Measurements from ENCODE around the gene USP40. TPM values are rescaled to one million over a fixed set of nuclear protein-coding genes. Genes with fewer than 3 reads are reported as not detected.

Gene USP40
- polyA plus RNA-seq, 1 donor (not counting 4 experiments of a cell fraction or from before 2014, with no cell fraction given) = 37.3 TPM

GRCh38 chr2:233430651-233431050 lies 135.9 kb downstream of the USP40 start:
- TF ChIP-seq CTCF (optimal IDR thresholded peaks at IDR 0.05 in 1 of 3, IDR thresholded peaks at IDR 0.05 in 1 of 3, conservative IDR thresholded peaks at IDR 0.05 in 1 of 3; ENCODE audit: extremely low read depth in 1 of 3, insufficient read depth in 2 of 3, low read length in 3 of 3) (no peak), EZH2 (IDR thresholded peaks at IDR 0.05; ENCODE audit: low read length) (no peak)
- H3K4me2 ChIP-seq (ENCODE audit: control insufficient read depth, extremely low read depth, insufficient read depth, low read depth, low read length) = no peak overlapping the region
- H2AFZ ChIP-seq (ENCODE audit: control insufficient read depth, low read length) = no peak overlapping the region
- H3K9me3 ChIP-seq (ENCODE audit: control insufficient read depth, low read depth, low read length) = peaks cover 4% of the 10 kb centered on the region
- no peaks in the 10 kb centered on the region for H3K9me1 ChIP-seq (ENCODE audit: control insufficient read depth, extremely low read depth, insufficient read depth, low read length)
- no peaks in the 10 kb centered on the region for H3K27me3 ChIP-seq (ENCODE audit: control insufficient read depth, extremely low read depth, insufficient read depth, low read length)
- no peak for DNase-seq (ENCODE audit: low read depth, low spot score)
- FAIRE-seq = no peak
- H4K20me1 ChIP-seq (ENCODE audit: control insufficient read depth, extremely low read depth, insufficient read depth, low read length) = no peaks in the 10 kb centered on the region
- peaks cover 11% of the 10 kb centered on the region for H3K4me1 ChIP-seq (ENCODE audit: control insufficient read depth, extremely low read depth, insufficient read depth, low read length)
- H3K4me3 ChIP-seq (ENCODE audit: control insufficient read depth in 2 of 3, extremely low read depth in 1 of 3, insufficient read depth in 2 of 3, low read depth in 1 of 3, low read length in 3 of 3) = no peak overlapping the region
- no peak overlapping the region for H3K9ac ChIP-seq (ENCODE audit: control insufficient read depth, extremely low read depth, insufficient read depth, low read length)
- H3K27ac ChIP-seq (ENCODE audit: control insufficient read depth, insufficient read depth, low read length) = no peak overlapping the region
- dilution Hi-C loops (cut with MboI; ENCODE audit: extremely low pct_ligation_motif_present, low sequenced_read_pairs) = no loop called here
- H3K79me2 ChIP-seq (ENCODE audit: control insufficient read depth, insufficient read depth, low read length) = no peaks in the 10 kb centered on the region
- peaks cover 0 to 2% of the 10 kb centered on the region in 2 experiments for H3K36me3 ChIP-seq (ENCODE audit: control insufficient read depth in 2 of 2, extremely low read depth in 1 of 2, insufficient read depth in 2 of 2, low read length in 2 of 2)

GRCh38 chr2:233430081-233430480 lies 136.5 kb downstream of the USP40 start:
- H3K27ac ChIP-seq (ENCODE audit: control insufficient read depth, insufficient read depth, low read length) = no peak overlapping the region
- peak overlapping the region; percentile 37 for H3K4me2 ChIP-seq (ENCODE audit: control insufficient read depth, extremely low read depth, insufficient read depth, low read depth, low read length)
- no peaks in the 10 kb centered on the region for H3K36me3 ChIP-seq (ENCODE audit: control insufficient read depth in 2 of 2, extremely low read depth in 1 of 2, insufficient read depth in 2 of 2, low read length in 2 of 2)
- H3K4me1 ChIP-seq (ENCODE audit: control insufficient read depth, extremely low read depth, insufficient read depth, low read length) = peaks cover 11% of the 10 kb centered on the region
- H2AFZ ChIP-seq (ENCODE audit: control insufficient read depth, low read length) = no peak overlapping the region
- FAIRE-seq = peak; percentile 74
- no peaks in the 10 kb centered on the region for H3K27me3 ChIP-seq (ENCODE audit: control insufficient read depth, extremely low read depth, insufficient read depth, low read length)
- no peaks in the 10 kb centered on the region for H3K79me2 ChIP-seq (ENCODE audit: control insufficient read depth, insufficient read depth, low read length)
- H3K4me3 ChIP-seq (ENCODE audit: control insufficient read depth in 2 of 3, extremely low read depth in 1 of 3, insufficient read depth in 2 of 3, low read depth in 1 of 3, low read length in 3 of 3) = no peak overlapping the region
- DNase-seq (ENCODE audit: low read depth, low spot score) = peak; percentile 7
- peaks cover 4% of the 10 kb centered on the region for H3K9me3 ChIP-seq (ENCODE audit: control insufficient read depth, low read depth, low read length)
- H3K9ac ChIP-seq (ENCODE audit: control insufficient read depth, extremely low read depth, insufficient read depth, low read length) = no peak overlapping the region
- TF ChIP-seq CTCF (optimal IDR thresholded peaks at IDR 0.05 in 1 of 3, IDR thresholded peaks at IDR 0.05 in 1 of 3, conservative IDR thresholded peaks at IDR 0.05 in 1 of 3; ENCODE audit: extremely low read depth in 1 of 3, insufficient read depth in 2 of 3, low read length in 3 of 3) (no peak), EZH2 (IDR thresholded peaks at IDR 0.05; ENCODE audit: low read length) (no peak)
- H3K9me1 ChIP-seq (ENCODE audit: control insufficient read depth, extremely low read depth, insufficient read depth, low read length) = no peaks in the 10 kb centered on the region
- dilution Hi-C loops (cut with MboI; ENCODE audit: extremely low pct_ligation_motif_present, low sequenced_read_pairs) = no loop called here
- H4K20me1 ChIP-seq (ENCODE audit: control insufficient read depth, extremely low read depth, insufficient read depth, low read length) = no peaks in the 10 kb centered on the region

All from keratinocyte (primary cell).